AG08396 (cell line): ENCODE data around the gene AGPAT2.

Experiments
- DNase-seq: peaks from one replicate; pipeline ENCODE4 v3.0.0; 2012; ENCODE audit warnings: low spot score, mixed read lengths

The AGPAT2 gene

DNA sequence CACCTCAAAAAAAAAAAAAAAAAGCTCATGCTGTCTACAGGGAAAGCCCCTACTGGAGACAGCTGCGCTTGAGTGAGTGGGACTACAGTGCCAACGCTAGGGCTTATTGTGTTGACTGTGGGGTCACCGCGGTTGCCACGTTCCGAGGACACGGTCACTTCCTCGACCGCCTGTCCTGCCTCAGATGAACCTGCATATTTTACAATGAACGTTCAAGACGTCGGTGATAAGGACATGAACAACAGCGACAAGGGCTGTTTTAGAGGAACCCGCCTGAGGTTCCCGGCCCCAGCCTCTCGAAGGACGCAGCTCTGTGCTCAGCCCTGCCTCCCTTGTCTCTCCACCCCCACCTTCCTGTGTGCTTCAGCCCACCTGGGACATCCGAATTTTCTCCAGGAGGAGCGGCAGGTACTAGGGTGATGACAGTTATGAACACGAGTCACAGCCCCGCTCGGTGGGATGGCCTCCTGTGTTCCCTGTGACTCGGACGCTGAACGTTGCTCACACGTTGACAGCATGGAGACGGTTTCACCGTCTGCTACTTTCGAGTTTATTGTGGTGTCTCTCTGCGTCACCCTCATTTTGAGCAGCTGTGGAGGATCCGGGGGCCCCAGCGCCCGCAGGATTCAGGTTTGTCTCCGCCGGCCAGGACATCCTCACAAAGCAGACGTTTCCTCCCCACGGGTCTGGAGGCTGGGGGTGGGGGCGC lies 13.9 kb upstream of the AGPAT2 start:
- DNase-seq: no peak

DNA sequence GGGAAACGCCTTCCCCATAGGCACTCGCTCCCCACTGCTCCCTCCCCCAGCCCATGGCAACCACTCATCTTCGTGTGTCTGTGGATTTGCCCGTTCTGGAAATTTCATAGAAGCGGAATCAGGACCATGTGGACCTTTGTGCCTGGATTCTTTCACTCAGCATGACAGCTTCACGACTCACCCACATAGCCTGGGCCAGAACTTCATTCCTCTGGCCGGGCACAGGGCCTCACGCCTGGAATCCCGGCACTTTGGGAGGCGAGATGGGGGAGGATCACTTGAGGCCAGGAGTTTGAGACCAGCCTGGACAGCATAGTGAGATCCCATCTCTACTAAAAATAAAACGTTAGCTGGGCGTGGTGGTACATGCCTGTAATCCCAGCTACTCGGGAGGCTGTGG lies 13.0 kb upstream of the AGPAT2 start:
- DNase-seq: no peak

DNA sequence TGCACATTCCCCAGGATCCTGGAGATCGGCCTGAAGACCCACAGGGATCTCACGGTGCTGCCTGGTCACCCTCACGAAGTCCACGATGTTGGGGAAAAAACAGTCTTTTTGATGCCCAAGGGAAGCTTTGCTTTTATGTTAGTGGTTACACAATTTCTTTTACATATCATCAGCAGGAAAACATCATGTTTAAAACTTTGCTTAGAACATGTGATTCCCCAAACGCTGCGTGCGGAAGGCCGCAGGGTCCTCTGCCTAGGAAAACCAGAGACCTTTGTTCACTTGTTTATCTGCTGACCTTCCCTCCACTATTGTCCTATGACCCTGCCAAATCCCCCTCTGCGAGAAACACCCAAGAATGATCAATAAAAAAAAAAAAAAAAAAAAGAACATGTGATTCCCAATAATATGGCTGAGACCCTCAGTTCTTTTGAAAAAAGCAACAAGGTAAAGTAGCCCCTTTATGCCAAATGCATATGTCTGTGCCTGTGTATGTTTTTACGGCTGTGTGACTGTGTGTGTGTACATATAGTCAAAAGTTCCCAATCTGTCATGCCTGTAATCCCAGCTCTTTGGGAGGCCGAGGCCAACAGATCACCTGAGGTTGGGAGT lies 11.5 kb upstream of the AGPAT2 start:
- DNase-seq: no peak

DNA sequence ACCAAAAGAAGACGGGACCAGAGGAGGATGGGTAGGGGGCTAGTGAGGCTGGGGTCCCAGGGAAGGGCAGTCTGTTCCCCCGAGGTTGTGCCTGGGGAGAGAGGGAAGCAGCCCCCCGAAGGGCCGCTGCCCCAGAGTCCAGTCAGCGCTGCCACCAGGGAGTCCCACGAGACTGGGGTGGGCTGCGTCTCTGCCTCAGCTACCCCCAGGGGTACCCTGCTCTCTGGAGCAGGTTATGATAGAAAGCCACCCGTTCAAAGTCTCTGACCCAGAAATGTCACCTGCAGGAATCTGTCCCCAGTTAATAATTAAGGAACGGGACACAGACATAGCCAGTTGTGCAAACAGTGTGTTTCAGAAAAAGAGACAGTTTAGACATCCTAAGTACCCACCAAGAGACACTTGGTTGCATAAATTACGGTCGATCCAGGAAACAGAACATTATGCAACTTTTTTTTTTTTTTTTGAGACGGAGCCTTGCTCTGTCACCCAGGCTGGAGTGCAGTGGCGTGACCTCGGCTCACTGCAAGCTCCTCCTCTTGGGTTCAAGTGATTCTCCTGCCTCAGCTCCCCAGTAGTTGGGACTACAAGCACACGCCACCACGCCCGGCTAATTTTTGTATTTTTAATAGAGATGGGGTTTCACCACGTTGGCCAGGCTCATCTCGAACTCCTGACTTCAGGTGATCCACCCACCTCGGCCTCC lies 10.7 kb upstream of the AGPAT2 start:
- DNase-seq: no peak

DNA sequence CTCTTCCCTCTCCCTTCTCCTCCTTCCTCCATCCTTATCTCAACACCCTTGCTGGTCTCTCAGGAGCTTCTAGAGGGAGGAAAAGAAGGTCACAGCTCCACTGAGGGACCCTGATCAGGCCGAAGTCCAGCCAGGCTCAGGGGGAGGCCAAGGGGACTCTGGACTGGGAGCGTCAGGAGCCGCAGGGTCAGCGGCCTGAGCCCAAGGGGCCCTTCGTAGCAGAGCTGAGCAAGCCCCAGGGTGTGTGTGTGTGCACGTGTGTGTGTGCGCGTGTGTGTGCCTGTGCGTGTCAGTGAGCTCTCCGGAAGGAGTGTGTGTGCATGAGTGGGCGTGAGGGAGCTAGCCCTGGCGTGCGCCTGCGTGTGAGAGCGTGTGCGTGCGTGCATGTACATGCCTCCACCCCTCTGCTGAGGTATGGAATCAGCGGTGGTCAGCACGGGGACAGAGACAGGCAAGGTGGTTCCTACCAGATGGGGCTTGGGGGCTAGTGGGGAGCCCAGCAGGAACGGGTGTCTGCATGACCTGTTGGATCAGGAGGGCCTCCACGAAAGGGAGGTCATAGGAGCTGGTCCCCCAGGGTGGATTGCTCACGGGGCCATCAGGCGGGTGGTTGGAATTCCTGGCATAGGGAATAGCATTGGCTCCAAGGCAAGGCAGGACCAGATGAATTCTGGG lies 10.0 kb upstream of the AGPAT2 start:
- no peak for DNase-seq

DNA sequence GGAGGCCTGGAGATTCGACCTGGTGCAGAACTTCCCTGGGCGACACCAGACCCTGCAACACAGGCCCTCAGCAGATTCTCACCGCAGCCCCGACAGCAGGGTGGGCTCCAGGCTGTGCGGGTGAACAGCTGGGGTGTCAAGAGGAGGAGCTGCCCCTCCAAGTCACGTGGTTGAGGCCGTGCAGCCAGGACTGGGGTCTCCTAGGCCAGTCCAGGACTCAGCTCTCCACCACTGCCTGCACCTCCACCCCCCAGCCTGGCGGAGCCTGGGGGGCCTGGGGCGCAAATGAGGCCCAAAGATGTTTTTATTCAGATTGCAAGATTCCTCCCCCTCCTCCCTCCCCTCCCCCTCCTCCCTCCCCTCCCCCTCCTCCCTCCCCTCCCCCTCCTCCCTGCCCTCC lies 9.2 kb upstream of the AGPAT2 start:
- no peak for DNase-seq

- no peak for DNase-seq
These were observed 8.7 kb upstream of the AGPAT2 start for GRCh38 chr9:136695955-136696354.

DNA sequence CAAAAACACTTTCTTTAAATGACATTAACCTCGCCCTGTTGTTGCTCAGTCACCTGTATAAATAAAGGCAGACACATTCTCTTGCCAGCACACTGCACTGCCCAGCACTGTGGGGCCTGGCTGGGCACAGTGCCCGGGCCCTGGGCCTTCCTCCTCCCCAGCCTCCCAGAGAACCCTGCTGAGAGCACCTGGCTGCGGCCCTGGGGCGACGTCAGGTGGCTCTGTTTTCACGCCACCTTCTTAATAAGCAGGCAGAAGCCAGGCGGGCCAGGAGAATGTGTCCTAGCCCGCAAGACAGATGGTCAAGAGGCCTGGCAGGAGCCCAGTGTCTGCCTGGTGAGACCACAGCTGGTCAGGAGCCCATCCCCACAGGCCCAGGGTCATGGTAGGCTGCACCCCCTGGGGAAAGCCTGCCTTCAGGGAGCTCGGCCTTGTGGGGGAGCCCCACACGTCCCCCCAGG lies 8.2 kb upstream of the AGPAT2 start:
- DNase-seq: no peak

- no peak for DNase-seq
These were observed 7.6 kb upstream of the AGPAT2 start for GRCh38 chr9:136694872-136695247.

- DNase-seq: peak; percentile 85
These were observed 7.1 kb upstream of the AGPAT2 start for GRCh38 chr9:136694163-136694871.

DNA sequence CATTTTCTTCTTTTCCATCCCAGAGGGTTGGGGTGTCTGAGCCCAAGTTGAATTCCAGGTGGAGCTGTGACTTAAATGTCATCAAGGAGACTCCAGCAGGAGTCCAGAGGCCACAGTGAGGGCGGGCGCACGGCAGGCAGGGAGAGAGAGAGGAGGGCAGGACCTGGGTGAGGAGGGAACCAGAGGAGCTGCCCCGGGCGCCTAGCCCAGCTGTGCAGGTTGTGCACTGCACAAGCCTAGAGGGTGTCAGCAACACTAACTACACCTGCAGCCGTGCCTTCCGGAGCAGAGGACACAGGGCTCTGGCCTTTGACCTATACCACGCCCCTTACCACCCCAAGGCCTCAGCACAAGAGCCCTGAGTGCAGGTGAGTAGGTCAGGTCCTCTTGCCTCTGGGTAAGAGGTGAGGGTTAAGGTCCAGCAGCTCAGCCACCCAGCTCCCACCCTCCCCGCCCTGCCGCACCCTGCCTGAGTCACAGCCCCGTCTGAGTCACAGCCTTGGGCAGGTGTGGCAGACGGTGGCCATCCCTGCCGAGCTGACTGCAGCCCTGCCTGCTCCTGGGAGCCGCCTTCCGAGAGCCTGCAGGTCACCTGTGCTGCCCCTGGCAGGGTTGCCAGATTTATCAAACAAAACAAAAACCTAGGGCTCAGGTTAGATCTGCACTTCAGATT lies 6.4 kb upstream of the AGPAT2 start:
- DNase-seq: peak; percentile 65

GRCh38 chr9:136693135-136693489 lies 5.9 kb upstream of the AGPAT2 start:
- DNase-seq: no peak

GRCh38 chr9:136692185-136693134 lies 5.2 kb upstream of the AGPAT2 start:
- no peak for DNase-seq

DNA sequence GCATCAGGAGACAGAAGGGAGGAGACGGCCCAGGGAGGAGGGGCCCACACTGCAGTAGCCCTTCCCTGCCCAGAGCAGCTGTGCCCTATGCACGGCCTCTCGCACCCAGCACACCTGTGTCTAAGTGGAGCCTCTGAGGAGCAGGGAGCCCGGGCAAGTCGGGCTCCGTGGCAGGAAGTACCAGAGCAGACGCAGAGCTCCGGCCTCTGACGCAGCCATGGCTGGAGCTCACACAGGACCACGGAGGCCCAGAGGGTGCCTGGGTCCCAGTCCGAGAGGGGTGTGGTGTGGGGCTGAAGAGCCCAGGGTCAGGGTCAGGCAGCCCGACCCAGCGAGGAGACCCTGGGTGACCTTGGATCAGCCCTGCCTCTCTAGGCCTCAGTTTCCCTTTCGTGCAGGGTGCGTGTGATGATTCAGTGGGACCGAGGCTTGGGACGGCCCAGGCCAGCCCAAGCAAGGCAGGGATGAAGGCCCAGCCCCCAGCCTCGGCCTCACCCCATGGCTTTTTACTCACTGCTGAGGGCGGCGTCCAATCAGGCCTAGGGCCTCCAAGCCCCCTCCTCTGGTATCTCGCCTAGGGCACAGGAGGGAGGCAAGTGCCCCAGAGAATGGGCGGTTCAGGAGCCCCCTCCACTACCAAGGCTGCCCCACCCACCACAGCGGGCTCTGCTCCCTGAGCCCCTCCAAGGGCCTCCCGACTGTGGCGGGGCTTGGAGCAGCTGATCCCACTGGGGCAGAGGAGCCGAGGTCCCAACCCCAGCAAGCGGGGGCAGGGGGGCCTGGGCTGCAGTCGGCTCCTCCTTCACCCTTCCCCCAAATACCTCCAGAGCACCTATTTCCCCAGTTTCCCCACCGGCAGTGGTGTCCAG lies 4.3 kb upstream of the AGPAT2 start:
- DNase-seq: no peak

- DNase-seq: no peak
These were observed 3.6 kb upstream of the AGPAT2 start for GRCh38 chr9:136690806-136691261.

GRCh38 chr9:136690104-136690805 lies 3.0 kb upstream of the AGPAT2 start:
- DNase-seq: no peak

DNA sequence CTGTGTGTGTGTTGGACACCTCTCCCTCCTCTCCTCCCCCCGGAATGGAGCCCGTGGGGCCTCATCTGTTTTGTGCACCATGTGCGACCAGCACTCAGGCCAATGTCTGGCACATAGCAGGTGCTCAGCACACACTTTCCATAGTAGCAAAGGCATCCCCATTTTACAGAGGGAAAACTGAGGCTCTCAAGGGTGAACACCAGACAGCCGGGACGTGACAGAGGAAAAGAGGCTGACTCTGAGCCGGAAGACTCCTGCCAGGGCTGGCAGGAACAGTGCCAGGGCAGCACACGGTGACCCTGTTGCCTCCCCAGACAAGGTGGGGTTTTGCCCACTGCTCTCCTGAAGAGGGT lies 1.8 kb upstream of the AGPAT2 start:
- no peak for DNase-seq

DNA sequence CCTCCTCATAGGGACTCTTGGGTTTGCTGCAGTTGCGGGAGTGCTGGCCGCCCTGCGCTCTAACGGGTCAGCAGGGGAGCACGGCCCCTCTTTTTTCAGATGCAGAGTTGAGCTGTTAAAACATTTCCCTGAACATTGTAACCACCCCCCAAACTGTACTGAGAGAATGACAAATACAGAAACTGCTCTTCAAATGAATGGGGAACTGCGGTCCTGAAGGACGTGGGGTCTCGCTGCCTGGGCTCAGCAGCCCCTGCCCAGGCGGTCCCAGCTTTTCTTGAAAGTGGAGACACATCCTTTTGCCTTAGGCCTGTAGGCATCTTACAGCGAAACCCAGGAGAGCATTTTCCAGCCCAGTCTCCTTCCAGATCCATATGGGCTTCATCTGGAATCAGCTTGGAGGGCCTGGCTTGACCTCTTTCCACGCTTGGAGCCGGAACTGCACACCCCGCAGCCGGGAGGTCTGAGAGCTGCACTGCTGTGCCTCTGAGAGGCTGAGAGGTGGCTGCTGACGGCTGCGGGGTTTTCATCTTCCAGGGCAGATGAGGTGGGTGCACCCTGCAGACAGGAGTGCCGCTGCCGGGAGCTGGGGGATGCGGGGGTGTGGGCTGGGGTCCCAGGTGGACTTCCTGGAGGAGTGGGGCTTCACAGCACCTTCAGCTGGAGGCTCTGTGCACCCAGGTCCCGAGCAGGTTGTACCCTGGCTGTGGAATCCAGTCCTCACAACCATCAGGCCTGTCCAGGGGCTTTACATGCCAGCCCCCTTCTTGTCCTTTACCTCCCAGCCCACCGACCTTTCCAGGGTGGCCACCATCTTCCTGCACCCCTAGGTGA lies 1.2 kb upstream of the AGPAT2 start:
- no peak for DNase-seq
